CMK (cell line): Measurements from ENCODE around the gene RFX2.

Experiments
- DNase-seq: peaks from one replicate; pipeline ENCODE4 v3.0.0-alpha.2; 2010; ENCODE audit warnings: low read depth

The RFX2 gene

DNA sequence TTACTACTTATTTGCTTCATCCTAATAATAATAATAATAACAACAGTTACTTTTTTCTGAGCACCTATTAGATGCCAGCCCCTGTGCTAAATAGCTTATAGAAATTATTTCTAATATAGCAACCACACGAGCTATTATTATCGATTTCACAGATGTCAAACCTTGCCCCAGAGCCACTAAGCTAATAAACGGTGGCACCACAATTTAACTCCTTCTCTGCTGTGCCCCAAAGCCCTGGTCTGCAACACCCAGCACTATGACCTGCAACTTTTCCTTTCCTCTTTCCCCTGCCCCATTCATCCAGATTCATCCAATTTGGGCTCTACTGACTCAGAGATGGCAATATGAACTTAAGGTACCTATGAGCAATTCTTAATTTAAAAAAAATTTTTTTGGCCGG, 6.4 kb downstream of the RFX2 start:
- no peak for DNase-seq

DNA sequence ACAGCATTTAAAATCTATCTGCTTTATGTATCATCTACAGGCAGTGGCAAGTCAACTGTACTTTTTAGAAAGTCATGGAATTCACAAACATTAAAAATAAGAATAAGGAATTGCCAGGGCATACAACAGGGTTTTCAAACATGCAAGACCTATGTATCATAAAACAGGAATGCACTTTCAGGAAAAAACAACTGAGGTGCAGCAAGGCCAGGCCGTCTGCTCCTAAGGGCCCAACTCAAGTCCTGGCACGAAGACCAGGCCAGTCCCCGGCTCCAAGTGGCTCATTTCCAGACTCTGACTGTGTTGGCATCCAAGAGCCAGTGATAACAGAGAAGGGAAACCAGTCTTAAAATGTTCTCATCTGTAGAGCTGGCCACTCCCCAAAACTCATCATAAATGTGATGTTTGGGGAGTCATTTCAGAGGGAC, 7.1 kb downstream of the RFX2 start:
- DNase-seq: no peak

DNA sequence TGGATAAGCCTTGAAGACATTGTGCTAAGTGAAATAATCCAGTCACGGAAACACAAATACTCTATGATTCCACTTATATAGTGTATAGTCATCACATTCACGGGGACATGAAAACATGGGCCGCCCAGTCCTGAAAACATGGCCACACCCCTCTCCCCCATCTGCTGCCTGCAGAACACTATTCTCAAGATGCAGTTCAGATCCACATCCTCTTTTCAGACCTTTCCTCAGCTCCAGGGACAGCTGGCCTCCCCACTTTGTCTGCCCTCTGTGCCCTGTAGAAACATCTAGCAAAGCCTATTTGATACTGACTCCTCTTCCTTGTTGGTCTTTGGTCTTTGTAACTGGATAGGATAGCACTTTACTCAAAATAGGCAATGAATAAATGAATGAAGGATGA, 8.3 kb downstream of the RFX2 start:
- DNase-seq: no peak

DNA sequence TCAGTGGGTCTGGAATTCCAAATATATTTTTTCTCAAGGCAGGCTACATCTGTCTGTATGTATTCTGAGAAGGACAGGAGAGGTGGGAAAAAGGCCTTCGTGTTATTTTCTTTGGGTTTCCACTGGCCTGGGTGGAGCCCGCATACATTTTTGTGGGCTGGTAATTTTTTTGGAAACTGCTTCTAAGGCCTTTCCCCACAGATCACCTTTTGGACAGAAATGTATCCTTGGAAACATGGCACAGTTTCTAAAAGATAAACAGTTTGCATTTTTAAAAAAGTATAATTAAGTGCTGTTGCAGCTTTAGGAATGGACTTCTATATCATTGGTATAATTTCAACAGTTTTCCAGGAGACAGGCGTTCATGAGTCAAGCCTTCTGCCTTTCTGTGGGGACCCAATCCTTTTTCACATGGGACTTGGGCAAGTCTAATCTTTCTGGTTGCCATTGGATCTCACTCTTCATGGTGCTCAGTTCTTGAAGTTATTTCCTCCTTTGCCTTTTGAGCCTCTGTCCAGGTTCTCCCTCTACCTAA, 8.9 kb downstream of the RFX2 start:
- no peak for DNase-seq

DNA sequence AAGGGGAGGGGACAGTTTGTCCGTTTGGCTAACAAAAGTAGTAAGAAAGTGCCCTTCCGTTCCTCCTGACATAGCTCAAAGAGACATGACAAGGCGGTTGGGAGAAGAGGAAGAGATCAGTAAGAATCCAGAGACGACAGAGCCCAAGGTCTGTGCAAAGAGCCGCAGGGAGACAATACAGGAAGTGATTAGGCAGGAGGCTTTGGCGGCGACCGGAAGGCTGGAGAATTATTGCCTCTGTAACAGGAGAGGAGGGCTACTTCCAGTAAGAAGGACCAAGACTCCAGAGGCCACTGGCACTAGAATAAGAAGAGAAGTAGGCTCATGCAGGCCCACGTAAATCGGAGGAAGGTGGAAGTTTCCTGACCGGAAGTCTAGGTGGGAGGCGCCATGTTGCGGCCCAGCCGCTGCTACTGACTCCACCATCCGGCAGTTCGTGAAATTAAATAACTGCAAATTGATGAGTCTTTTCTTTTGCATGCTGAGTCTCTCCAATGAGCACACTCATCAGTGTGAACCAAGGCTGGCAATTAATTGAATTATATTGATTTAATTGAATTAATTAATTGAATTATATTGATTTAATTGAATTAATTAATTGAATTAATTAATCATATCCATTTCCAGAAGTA, 9.9 kb downstream of the RFX2 start:
- DNase-seq: peak; percentile 67

DNA sequence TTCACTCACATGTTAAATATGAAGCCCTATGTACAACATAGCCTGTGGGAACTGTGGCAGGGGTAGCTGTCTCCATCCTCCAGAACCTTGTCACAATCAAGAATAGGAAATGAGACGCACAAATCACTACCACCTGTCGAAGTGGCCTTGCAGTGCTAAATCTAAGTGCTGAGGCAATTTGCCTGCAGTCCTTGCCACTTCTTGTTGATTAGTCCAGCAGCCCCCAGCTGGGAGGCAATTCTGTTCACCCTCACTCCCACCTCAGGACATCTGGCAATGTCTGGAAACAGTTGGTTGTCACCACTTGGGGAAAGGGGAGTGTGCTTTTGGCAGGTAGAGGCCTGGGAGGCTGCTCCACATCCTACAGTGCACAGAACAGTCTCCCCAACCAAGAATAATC, 10.7 kb downstream of the RFX2 start:
- no peak for DNase-seq

DNA sequence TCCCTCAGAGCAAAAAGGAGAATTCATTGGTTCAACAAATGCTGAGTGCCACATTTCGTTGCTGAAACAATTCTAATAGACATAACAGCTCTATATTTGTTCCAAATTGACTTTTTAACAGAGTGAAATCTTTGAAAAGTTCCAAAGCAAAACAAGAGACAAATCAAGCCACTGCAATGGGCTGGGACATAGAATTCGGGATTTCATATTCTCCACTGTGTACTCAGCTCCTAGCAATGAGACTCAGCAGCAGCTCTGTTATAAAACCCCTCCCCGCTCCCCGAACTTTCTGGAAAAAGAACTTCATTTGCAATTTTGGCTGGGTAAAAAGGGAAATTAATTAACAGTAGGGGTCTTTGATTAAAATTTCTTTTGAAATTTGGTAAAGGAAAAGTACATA, 11.3 kb downstream of the RFX2 start:
- DNase-seq: no peak

DNA sequence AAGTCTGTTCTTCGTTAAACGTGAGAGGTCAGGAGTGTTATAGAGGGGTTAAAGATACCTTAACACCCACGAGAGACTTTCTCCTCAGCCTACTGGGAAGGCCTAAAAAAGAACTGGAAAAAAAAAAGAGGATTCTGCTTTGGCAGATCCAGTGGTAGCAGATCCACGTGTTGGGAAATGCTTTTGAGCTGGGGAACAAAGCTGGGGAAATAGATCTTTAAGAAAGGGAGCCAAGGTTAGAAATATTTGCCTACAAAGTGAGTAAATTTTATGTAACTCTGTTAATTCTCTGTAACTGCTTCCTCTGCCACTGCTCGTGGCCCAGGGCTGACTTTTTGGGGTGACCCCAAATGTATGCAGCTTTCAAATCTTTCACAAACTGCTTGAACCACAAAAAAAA, 11.7 kb downstream of the RFX2 start:
- no peak for DNase-seq

DNA sequence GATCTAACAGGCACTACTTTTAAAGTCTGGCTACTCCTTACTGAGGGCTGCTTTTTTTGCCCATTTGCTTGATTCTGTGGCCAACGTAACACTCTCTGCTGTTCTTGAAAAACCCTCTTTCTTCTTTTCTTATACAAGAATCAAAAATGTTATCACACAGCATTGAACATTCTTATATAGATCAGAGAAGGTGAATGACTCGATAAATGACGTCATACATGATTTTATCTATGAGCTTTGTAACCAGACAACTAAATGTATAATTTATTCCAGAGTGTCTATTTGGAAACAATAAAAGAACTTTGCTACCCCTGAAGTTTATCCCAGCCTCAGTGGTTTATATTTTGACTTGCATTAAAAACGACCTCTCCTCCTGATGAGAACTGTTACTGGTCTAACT, 12.4 kb downstream of the RFX2 start:
- DNase-seq: no peak

DNA sequence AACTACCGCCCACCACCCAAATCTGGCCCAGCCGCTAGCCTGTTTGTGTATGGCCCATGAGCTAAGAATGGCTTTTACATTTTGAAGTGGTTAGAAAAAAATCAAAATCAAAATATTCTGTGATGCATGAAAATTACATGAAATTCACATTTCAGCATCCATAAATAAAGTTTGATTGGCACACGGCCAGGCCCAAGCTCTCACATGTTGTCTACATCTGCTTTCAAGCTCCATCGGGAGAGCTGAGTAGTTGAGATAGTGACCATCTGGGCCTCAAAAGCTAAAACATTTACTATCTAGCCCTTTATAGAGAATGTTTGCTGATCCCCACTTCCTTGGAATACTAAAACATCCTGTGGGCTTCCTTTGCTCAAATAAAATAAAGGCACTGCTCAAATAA, 14.5 kb downstream of the RFX2 start:
- no peak for DNase-seq

DNA sequence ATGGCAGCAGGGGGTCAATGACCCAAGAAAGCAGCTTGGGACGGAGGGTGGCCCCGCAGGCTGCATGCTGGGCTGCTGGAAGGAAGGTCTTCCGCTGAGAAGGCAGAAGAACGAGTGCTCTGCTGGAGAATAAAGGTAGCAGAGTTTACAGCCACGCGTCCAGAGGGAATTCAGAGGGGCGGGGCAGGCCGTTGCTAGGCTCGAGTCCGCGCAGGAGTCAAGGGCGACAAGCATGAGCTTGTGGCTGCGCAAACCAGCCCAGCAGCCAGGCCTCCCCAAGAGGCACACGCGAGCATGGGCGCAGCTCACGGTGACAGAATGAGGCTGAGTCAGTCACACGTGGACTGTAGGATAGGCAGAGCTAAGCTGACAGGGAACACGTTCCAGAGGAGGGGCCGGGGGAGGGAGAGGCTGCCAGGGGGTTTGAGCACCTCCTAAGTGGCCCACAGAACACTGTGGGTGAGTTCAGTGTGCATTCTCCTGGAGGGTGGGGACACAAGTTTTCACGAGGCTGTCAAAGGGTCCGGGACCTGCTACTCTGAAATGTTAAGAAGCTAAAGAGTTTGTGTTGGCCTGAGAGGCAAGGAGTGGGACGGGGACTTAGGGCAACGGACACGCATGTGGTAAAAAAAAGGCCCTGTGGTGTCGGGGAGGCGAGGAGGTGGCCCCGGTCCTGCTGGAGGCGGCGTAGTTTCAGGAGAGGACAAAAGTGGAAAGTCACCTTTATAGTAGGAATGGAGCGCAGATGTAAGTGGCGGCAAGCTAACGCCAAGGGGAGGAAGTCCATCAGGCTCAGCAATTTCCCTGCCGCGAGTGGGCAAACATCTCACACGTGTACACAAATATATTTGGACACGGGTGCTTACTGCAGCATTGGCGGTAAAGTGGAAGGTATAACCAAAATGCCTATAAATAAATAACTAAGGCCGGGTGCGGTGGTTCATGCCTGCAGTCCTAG, 17.7 kb downstream of the RFX2 start:
- DNase-seq: no peak

DNA sequence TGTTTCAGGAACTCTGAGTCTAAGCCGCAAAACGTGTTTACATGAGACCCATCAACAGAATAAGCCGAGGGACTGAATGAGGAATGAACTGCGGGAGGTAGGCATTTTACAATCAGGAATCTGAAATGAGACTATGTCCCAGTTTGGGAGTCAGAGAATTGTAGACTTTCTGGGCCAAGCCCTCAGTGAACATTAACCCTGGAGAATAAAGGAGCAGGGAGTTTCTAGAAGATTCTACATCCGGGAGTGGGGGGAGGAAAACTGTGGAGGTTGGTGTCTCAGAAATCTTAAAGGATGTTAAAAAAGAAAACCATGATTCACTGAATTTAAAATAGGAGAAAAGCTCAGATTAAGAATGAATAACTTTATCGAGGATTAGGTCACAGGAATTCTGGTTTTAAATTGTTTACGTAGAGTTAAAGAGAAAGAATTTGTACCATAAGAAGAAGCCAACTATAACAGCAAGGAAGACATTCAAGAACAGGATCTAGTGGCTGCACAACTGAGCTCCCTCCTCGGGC, 18.5 kb downstream of the RFX2 start:
- DNase-seq: no peak

DNA sequence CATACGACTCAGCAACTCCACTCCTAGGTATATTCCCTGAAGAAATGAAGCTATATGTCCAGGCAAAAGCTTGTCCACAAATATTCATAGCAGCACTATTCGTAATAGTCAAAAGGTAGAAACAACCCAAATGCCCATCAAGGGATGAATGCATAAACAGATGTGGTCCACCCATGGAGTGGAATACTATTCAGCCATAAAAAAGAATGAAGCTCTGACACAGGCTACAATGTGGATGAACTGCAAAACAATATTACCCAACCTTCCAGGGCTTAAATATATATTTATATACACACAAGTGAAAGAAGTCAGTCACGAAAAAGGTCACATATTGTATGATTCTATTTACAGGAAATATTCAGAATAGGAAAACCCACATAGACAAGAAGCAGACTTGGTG, 19.7 kb downstream of the RFX2 start:
- no peak for DNase-seq

DNA sequence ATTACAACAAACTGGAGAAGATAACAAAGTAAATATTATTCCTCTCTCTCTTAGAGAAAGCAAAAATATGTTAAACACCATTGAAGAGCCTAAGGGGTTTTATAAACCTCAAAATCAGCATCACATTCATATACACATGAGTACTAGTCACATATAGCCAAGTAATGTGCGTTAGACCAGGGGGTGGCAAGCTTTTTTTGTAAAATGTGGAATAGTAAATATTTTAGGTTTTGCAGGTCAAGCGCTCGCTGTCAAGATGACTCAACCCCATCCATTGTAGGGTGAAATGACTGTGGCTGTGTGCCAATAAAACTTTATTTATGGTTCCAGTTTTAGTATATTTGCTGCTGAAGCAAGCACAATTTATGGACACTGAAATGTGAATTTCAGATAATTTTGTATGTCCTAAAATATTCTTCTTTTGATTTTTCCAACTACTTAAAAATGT, 21.7 kb downstream of the RFX2 start:
- DNase-seq: no peak

DNA sequence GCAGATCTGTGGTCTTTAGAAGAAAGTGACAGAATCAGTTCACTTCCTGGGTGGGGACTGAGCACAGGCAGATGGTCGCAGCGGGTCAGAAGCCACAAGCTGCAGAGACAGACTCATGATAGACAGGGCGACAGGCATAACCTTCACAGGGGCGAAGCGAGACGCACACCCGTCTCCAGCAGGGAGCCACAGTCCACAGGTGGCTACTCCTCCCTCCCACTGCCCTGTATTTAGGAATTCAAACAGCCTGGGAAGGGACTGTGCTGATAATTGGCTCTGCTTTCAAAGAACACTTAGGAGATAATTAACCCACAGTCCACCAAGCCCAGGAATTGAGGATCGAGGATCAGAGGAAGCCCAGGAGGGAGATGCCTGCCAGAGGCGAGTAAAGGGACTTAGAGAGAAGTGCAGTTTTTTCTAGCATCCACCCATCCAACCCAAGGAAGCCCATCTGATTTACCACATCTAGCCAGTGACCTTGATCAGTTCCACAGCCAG, 23.2 kb downstream of the RFX2 start:
- no peak for DNase-seq

DNA sequence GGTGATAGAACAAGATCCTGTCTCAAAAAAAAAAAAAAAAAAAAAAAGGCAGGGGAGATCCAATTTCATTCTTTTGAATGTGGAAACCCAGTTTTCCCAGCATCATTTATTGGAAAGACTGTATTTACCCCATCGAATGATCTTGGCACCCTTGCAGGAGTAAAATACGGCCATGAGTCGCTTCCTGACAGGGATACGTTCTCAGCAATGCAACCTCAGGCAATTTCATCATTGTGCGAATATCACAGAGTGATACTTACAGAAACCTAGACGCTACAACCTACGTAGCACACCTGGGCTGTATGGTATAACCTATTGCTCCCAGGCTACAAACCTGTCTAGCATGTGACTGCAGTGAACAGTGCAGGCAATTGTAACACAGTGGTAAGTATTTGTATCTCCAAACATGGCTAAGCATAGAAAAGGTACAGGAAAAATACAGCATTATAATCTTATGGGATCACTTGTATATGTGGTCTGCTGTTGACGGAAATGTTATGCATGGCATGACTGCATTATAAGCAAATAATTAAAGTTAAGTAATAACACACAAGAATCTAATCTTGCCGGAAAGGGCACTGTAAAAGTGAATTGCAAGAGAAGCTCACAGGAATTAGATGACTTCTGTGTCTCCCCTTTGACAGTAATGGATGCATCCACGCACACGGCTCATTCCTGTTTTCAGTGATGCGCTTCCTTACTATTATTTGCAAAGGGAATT, 24.1 kb downstream of the RFX2 start:
- no peak for DNase-seq

DNA sequence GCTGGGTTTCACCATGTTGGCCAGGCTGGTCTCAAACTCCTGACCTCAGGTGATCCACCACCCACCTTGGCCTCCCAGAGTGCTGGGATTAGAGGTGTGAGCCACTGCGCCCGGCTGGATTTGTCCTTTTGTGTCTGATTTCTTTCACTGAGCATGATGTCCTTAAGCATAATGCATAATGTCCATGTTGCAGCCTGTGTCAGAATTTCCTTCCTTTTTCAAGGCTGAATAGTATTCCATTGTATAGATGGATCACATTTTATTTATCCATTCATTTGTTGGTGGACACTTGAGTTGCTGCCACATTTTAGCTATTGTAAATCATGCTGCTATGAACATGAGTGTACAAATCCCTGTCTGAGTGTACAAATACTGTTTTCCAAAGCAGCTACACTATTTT, 25.5 kb downstream of the RFX2 start:
- DNase-seq: no peak

DNA sequence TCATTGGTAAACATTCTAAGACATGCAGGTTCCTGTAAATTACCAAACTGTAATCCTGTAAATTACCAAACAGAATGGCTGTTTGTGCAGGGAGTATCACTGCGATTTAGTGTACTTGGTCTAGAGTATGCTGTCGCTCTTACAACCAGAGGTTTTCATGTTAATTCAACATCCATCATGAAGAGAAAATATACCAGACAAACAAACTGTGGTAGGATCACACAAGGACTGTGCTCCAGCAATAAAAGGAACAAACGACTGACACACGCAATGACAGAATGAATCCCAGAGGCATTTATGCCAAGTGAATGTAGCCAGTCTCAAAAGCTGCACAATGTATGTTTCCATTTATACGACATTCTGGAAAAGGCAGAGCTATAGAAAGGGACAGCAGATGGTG, 31.2 kb downstream of the RFX2 start:
- DNase-seq: no peak

DNA sequence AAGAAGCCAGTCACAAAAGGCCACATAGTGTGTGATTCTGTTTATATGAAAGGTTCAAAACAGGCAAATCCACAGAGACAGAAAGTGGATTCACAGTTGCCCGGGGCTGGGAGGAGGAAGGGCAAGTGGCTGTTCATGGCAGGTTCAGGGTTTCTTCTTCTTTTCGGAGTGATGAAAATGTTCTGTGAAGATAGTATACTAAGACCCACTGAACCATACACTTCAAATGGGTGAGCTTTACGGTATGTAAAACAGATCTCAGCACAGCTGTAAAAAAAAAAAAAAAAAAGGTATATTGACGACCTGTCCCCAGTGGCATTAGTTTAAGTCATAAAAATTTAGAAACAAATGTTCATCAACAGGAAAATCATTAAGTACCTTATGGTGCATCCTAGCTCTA, 32.2 kb downstream of the RFX2 start:
- no peak for DNase-seq

DNA sequence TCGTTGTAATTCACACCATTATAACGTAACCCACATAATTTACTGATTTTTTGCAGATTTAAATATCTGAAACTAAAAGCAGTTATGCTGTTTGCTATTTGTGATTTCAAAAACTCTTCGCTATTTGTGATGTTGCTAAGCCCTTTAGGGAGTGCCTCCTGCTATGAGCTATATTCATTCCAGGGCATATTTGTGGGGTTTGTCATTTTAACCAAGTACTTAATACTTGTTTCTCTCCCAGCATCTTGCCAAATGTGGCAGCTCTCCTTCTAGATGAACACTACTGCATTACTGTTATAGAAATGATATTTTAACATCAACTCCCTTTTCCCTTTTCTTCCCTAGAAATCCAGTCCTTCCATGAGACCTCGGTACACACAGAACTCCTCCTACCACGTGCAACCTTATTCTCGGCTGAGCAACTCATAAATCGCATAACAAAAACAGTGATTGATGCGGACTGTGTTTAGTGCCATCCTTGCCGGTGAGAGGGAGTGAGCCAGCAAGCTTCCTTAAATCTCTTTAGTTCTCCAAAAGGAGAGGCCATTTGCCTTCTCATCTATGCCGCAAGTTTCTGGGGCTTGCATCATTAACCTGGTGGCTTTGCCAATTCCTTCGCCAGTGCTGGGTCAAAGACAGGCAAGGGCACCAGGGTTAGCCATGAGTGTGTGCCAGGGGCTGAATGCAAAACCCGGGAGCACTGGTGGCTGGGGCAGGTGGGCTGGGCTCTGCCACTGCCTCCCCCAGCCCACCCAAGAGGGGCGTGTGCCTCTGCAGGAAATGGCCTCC, 33.4 kb downstream of the RFX2 start:
- DNase-seq: no peak

DNA sequence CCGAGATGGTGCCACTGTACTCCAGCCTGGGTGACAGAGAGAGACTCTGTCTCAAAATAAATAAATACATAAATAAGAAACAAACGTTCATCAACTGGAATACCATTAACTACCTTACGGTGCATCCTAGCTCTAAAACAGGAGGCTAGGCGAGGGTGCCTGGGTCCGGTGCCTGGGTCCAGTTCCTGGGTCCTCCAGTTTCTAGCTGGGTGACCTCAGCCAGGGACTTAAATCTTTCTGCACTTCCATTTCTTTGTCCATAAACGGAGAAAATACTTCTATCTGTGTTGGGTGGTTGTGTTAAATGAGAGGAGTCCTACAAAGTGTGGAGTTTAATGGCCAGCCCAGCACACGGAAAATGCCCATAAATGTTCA, 34.0 kb downstream of the RFX2 start:
- DNase-seq: no peak
